ENCODE measurements around the gene ERMP1. TPM values are rescaled to one million over a fixed set of nuclear protein-coding genes. Genes with fewer than 3 reads are reported as not detected.

Gene ERMP1
- total RNA-seq, 2 experiments from 2014 or later: 23.5 to 27.1 TPM

DNA sequence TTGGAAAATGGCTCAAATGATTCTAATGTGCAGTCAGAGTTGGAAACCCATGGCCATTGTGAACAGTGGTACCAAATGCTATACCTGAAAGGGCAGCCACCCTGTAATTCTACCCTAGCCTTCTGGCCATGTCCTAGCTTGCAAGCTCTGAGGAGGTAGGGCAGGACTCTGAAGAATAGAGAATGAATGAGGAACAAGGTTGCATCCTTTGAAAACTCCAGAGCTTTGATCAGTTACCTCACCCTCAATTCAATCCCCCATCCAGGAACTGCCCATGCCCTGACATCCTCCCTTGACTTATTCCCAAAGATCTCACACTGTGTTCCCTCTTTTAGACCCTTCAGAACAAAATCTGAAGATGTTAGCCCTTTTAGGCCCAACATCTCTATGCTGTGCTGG lies 17.8 kb upstream of the ERMP1 start:
- no peak for DNase-seq
- H3K9me3 Mint-ChIP-seq: no peaks in the 10 kb centered on the region
- H3K4me1 Mint-ChIP-seq (ENCODE audit: low read depth): peaks cover 44% of the 10 kb centered on the region
- CTCF ChIA-PET: interaction anchor here (1.0 to 2.3 kb wide), 2 partner anchors 17 to 23 kb away, joined by 3 to 14 read pairs; partner anchors contain the start of gene ERMP1
- H3K4me3 Mint-ChIP-seq: no peak overlapping the region
- no peak overlapping the region for H3K27ac Mint-ChIP-seq
- H3K27me3 Mint-ChIP-seq (ENCODE audit: low read depth): no peaks in the 10 kb centered on the region
- intact Hi-C loops (cut with micrococcal nuclease): loop anchor here (1.0 to 5.0 kb wide), 11 partner anchors 8 to 1018 kb away; partner anchors contain the start of genes ERMP1 and KDM4C
- H3K36me3 Mint-ChIP-seq (ENCODE audit: low read depth): no peaks in the 10 kb centered on the region

GRCh38 chr9:5848372-5848882 lies 15.5 kb upstream of the ERMP1 start:
- no peak overlapping the region for H3K27ac Mint-ChIP-seq
- intact Hi-C loops (cut with micrococcal nuclease): loop anchor here (10.0 kb wide), 1 partner anchor 1184 kb away; the partner anchor contains the start of genes PLPP6 and SPATA6L
- no peaks in the 10 kb centered on the region for H3K9me3 Mint-ChIP-seq
- no peak for DNase-seq
- H3K4me3 Mint-ChIP-seq: no peak overlapping the region
- H3K27me3 Mint-ChIP-seq (ENCODE audit: low read depth): no peaks in the 10 kb centered on the region
- H3K36me3 Mint-ChIP-seq (ENCODE audit: low read depth): no peaks in the 10 kb centered on the region
- CTCF ChIA-PET: interaction anchor here (0.6 kb wide), 1 partner anchor 55 kb away, joined by 3 read pairs; no protein-coding TSS in a partner anchor
- peaks cover 52% of the 10 kb centered on the region for H3K4me1 Mint-ChIP-seq (ENCODE audit: low read depth)

DNA sequence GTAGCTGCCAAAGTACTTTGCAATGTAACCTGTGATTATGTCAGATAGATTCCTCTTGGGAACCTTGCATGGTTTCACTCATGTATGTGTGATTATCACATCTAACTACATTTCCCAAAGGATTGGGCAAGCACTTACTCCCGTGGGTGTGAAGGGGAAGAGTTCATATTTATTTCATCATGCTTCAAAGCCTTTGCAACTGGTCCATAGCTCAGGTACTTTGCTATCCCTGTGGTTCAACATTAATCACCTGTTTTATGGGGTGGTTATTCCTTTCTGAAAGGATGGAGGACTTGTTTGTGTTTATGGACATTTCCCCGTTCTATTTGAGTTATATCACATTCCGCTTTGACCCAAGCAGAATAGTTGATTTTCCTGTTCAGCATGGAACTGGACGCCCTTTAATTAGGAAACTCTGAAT lies 13.6 kb upstream of the ERMP1 start:
- intact Hi-C loops (cut with micrococcal nuclease): loop anchor here (10.0 kb wide), 1 partner anchor 1182 kb away; the partner anchor contains the start of genes PLPP6 and SPATA6L
- no peak for DNase-seq
- no peaks in the 10 kb centered on the region for H3K9me3 Mint-ChIP-seq
- peaks cover 52% of the 10 kb centered on the region for H3K4me1 Mint-ChIP-seq (ENCODE audit: low read depth)
- H3K36me3 Mint-ChIP-seq (ENCODE audit: low read depth): no peaks in the 10 kb centered on the region
- no peaks in the 10 kb centered on the region for H3K27me3 Mint-ChIP-seq (ENCODE audit: low read depth)
- no peak overlapping the region for H3K4me3 Mint-ChIP-seq
- H3K27ac Mint-ChIP-seq: no peak overlapping the region
- CTCF ChIA-PET: interaction anchor here (0.5 to 1.2 kb wide), 2 partner anchors 12 to 569 kb away, joined by 3 to 5 read pairs; no protein-coding TSS in a partner anchor

GRCh38 chr9:5846096-5846495 lies 13.2 kb upstream of the ERMP1 start:
- H3K27ac Mint-ChIP-seq: no peak overlapping the region
- no peaks in the 10 kb centered on the region for H3K9me3 Mint-ChIP-seq
- no peaks in the 10 kb centered on the region for H3K27me3 Mint-ChIP-seq (ENCODE audit: low read depth)
- CTCF ChIA-PET: interaction anchor here (0.5 to 1.2 kb wide), 2 partner anchors 11 to 570 kb away, joined by 3 to 5 read pairs; no protein-coding TSS in a partner anchor
- H3K4me3 Mint-ChIP-seq: no peak overlapping the region
- peaks cover 52% of the 10 kb centered on the region for H3K4me1 Mint-ChIP-seq (ENCODE audit: low read depth)
- H3K36me3 Mint-ChIP-seq (ENCODE audit: low read depth): no peaks in the 10 kb centered on the region
- intact Hi-C loops (cut with micrococcal nuclease): loop anchor here (10.0 kb wide), 1 partner anchor 1181 kb away; the partner anchor contains the start of genes PLPP6 and SPATA6L
- DNase-seq: no peak

GRCh38 chr9:5845157-5845531 lies 12.2 kb upstream of the ERMP1 start:
- Mint-ChIP-seq H3K27me3 (ENCODE audit: low read depth) (no peaks in the 10 kb centered on the region), H3K27ac (peak overlapping the region; percentile 74), H3K36me3 (ENCODE audit: low read depth) (no peaks in the 10 kb centered on the region), H3K4me1 (ENCODE audit: low read depth) (peaks cover 46% of the 10 kb centered on the region), H3K9me3 (no peaks in the 10 kb centered on the region), H3K4me3 (peak overlapping the region; percentile 23)
- CTCF ChIA-PET: interaction anchor here (4.7 kb wide), 1 partner anchor 13 kb away, joined by 30 read pairs; the partner anchor contains the start of gene ERMP1
- intact Hi-C loops (cut with micrococcal nuclease): loop anchor here (2.0 to 10.0 kb wide), 2 partner anchors 170 to 1180 kb away; partner anchors contain the start of genes PLPP6, RANBP6 and SPATA6L
- DNase-seq: no peak

- Mint-ChIP-seq H3K27me3 (ENCODE audit: low read depth) (no peaks in the 10 kb centered on the region), H3K36me3 (ENCODE audit: low read depth) (no peaks in the 10 kb centered on the region), H3K9me3 (no peaks in the 10 kb centered on the region), H3K27ac (peak overlapping the region; percentile 74), H3K4me3 (peak overlapping the region; percentile 33), H3K4me1 (ENCODE audit: low read depth) (peaks cover 58% of the 10 kb centered on the region)
- CTCF ChIA-PET: interaction anchor here (0.8 to 4.7 kb wide), 2 partner anchors 9 to 11 kb away, joined by 3 to 30 read pairs; partner anchors contain the start of gene ERMP1
- intact Hi-C loops (cut with micrococcal nuclease): loop anchor here (2.0 to 10.0 kb wide), 6 partner anchors 75 to 1179 kb away; partner anchors contain the start of genes PDCD1LG2, PLPP6, RANBP6 and SPATA6L
- peak; percentile 39 for DNase-seq
Observed at GRCh38 chr9:5843794-5844471, 11.0 kb upstream of the ERMP1 start.

GRCh38 chr9:5842929-5843793 lies 10.2 kb upstream of the ERMP1 start:
- CTCF ChIA-PET: interaction anchor here (0.7 to 4.7 kb wide), 5 partner anchors 8 to 44 kb away, joined by 3 to 30 read pairs (median 6); partner anchors contain the start of gene ERMP1

GRCh38 chr9:5841771-5842573 lies 9.1 kb upstream of the ERMP1 start:
- H3K27ac Mint-ChIP-seq: peak overlapping the region; percentile 48
- CTCF ChIA-PET: interaction anchor here (0.6 to 4.7 kb wide), 7 partner anchors 9 to 235 kb away, joined by 3 to 30 read pairs (median 4); partner anchors contain the start of gene ERMP1
- intact Hi-C loops (cut with micrococcal nuclease): loop anchor here (1.0 to 10.0 kb wide), 6 partner anchors 9 to 1177 kb away; partner anchors contain the start of genes PDCD1LG2, PLPP6, SPATA6L and UHRF2
- peaks cover 59% of the 10 kb centered on the region for H3K4me1 Mint-ChIP-seq (ENCODE audit: low read depth)
- H3K27me3 Mint-ChIP-seq (ENCODE audit: low read depth): no peaks in the 10 kb centered on the region
- H3K36me3 Mint-ChIP-seq (ENCODE audit: low read depth): no peaks in the 10 kb centered on the region
- no peaks in the 10 kb centered on the region for H3K9me3 Mint-ChIP-seq
- peak overlapping the region; percentile 64 for H3K4me3 Mint-ChIP-seq
- DNase-seq: peak; percentile 79

More at GRCh38 chr9:5842929-5843793, 10.2 kb upstream of the ERMP1 start:
- intact Hi-C loops (cut with micrococcal nuclease): loop anchor here (1.0 to 10.0 kb wide), 6 partner anchors 8 to 1178 kb away; partner anchors contain the start of genes PDCD1LG2, PLPP6, SPATA6L and UHRF2
- Mint-ChIP-seq H3K36me3 (ENCODE audit: low read depth) (no peaks in the 10 kb centered on the region), H3K27ac (no peak overlapping the region), H3K9me3 (no peaks in the 10 kb centered on the region), H3K4me1 (ENCODE audit: low read depth) (peaks cover 59% of the 10 kb centered on the region), H3K27me3 (ENCODE audit: low read depth) (no peaks in the 10 kb centered on the region), H3K4me3 (peak overlapping the region; percentile 33)
- no peak for DNase-seq

DNA sequence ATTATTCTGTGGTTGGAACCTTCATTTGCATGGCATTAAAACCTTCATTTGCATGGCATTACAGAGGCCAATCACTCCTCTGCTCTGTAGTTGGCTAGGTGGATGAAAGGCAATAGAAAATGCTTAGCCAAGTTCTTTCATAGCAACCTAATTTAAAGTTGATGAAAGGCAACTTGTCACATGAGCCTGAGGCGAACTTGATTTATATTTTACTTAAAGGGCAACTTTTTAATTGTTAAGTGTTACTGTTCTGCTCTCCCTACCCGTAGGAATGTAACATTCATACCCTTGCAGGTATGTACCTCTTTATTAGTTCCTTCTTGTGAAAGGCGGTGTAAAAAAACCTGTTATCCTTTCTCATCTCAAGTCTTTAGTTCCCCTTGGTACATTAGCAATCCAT lies 7.9 kb upstream of the ERMP1 start:
- no peak for DNase-seq
- H3K9me3 Mint-ChIP-seq: no peaks in the 10 kb centered on the region
- no peak overlapping the region for H3K27ac Mint-ChIP-seq
- H3K4me1 Mint-ChIP-seq (ENCODE audit: low read depth): peaks cover 60% of the 10 kb centered on the region
- CTCF ChIA-PET: interaction anchor here (0.7 to 4.7 kb wide), 2 partner anchors 8 to 45 kb away, joined by 3 to 30 read pairs; partner anchors contain the start of gene ERMP1
- H3K27me3 Mint-ChIP-seq (ENCODE audit: low read depth): no peaks in the 10 kb centered on the region
- intact Hi-C loops (cut with micrococcal nuclease): loop anchor here (5.0 to 10.0 kb wide), 2 partner anchors 328 to 1176 kb away; partner anchors contain the start of genes PDCD1LG2, PLPP6 and SPATA6L
- no peaks in the 10 kb centered on the region for H3K36me3 Mint-ChIP-seq (ENCODE audit: low read depth)
- H3K4me3 Mint-ChIP-seq: no peak overlapping the region

- no peak overlapping the region for H3K27ac Mint-ChIP-seq
- H3K4me1 Mint-ChIP-seq (ENCODE audit: low read depth): peaks cover 55% of the 10 kb centered on the region
- DNase-seq: no peak
- no peaks in the 10 kb centered on the region for H3K27me3 Mint-ChIP-seq (ENCODE audit: low read depth)
- intact Hi-C loops (cut with micrococcal nuclease): loop anchor here (10.0 kb wide), 1 partner anchor 915 kb away; the partner anchor contains the start of gene KDM4C
- no peaks in the 10 kb centered on the region for H3K36me3 Mint-ChIP-seq (ENCODE audit: low read depth)
- no peak overlapping the region for H3K4me3 Mint-ChIP-seq
- CTCF ChIA-PET: interaction anchor here (1.0 kb wide), 1 partner anchor 12 kb away, joined by 3 read pairs; no protein-coding TSS in a partner anchor
- H3K9me3 Mint-ChIP-seq: no peaks in the 10 kb centered on the region
Observed at GRCh38 chr9:5839572-5839902, 6.6 kb upstream of the ERMP1 start.
